GM06990 (cell line): ENCODE results near the gene RPL15.

ENCODE experiments used
- DNase-seq: peaks from one replicate; pipeline ENCODE4 v3.0.0-alpha.2; 2011; ENCODE audit not compliant: insufficient read length; ENCODE audit errors: extremely low read depth
- H3K27me3 ChIP-seq: replicated peaks from 2 replicates; pipeline ENCODE4 v1.6.0; 2011; ENCODE audit warnings: low read length; ENCODE audit not compliant: control insufficient read depth, insufficient read depth
- H3K36me3 ChIP-seq: 2 replicates; pipeline ENCODE4 v1.5.1; 2011; ENCODE audit warnings: low read length; ENCODE audit not compliant: control insufficient read depth, insufficient read depth
- H3K4me3 ChIP-seq: replicated peaks from 2 replicates; pipeline ENCODE4 v1.5.1; 2011; ENCODE audit warnings: low read depth, mild to moderate bottlenecking, control low read depth, low read length
- TF ChIP-seq, protein P1 (sequence below): IDR thresholded peaks from 2 replicates; pipeline ENCODE4 v1.5.1; 2011; ENCODE audit warnings: low read length, control low read depth, mild to moderate bottlenecking, inconsistent platforms; ENCODE audit not compliant: insufficient read depth, poor library complexity, severe bottlenecking

RPL15 gene

DNA sequence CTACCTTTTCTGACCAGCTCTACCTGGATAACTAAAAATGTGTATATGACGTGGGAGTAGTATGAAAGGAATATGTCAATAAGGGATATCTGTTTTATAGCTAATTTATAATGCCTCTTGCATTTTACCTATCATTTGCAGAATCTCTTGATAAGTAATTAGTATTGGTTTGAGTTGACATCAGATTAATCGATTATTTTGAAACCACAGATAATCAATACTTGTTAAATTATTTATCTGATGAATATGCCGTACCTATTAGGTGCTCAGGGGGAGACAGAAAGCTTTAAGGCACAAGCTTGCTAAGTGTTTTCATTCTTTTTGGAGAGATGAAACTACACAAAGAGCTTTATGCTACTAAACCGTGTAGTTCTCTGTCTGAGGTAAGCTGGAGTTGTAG lies 52.5 kb downstream of the RPL15 start:
- Histone ChIP-seq H3K36me3 (no peaks in the 10 kb centered on the region; the same call in 1 of the 2 replicates), H3K27me3 (no peaks in the 10 kb centered on the region), H3K4me3 (no peak overlapping the region)
- TF ChIP-seq, protein P1, sequence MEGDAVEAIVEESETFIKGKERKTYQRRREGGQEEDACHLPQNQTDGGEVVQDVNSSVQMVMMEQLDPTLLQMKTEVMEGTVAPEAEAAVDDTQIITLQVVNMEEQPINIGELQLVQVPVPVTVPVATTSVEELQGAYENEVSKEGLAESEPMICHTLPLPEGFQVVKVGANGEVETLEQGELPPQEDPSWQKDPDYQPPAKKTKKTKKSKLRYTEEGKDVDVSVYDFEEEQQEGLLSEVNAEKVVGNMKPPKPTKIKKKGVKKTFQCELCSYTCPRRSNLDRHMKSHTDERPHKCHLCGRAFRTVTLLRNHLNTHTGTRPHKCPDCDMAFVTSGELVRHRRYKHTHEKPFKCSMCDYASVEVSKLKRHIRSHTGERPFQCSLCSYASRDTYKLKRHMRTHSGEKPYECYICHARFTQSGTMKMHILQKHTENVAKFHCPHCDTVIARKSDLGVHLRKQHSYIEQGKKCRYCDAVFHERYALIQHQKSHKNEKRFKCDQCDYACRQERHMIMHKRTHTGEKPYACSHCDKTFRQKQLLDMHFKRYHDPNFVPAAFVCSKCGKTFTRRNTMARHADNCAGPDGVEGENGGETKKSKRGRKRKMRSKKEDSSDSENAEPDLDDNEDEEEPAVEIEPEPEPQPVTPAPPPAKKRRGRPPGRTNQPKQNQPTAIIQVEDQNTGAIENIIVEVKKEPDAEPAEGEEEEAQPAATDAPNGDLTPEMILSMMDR: no peak
- no peak for DNase-seq
